Neural cell (in vitro differentiated cells): ENCODE data around the gene PTPRN2.

Source experiments
- CTCF ChIP-seq: fragments of 450-650 bp; IDR thresholded peaks from 2 replicates; pipeline ENCODE4 v1.5.1; 2014; ENCODE audit warnings: antibody characterized with exemption, mild to moderate bottlenecking, moderate library complexity; ENCODE audit not compliant: poor library complexity, severe bottlenecking
- EP300 ChIP-seq: fragments of 450-650 bp; conservative IDR thresholded peaks from 2 replicates; pipeline ENCODE4 v1.6.1; 2014; ENCODE audit warnings: antibody characterized with exemption, mild to moderate bottlenecking, moderate library complexity; ENCODE audit not compliant: poor library complexity, severe bottlenecking
- EZH2 ChIP-seq: fragments of 200-600, 300-800 bp; shearing (Covaris generic), sonication (generic); IDR thresholded peaks from 2 replicates; pipeline ENCODE4 v1.6.1; 2014; ENCODE audit warnings: antibody characterized with exemption, low read length, borderline replicate concordance, mild to moderate bottlenecking; ENCODE audit not compliant: insufficient read depth, poor library complexity, severe bottlenecking
- RAD21 ChIP-seq: fragments of 450-650 bp; conservative IDR thresholded peaks from 2 replicates; pipeline ENCODE4 v1.6.1; 2014; ENCODE audit warnings: antibody characterized with exemption, mild to moderate bottlenecking, moderate library complexity
- REST ChIP-seq: IDR thresholded peaks from 2 replicates; pipeline ENCODE4 v1.6.1; 2012; ENCODE audit warnings: borderline replicate concordance
- TAF1 ChIP-seq: IDR thresholded peaks from 2 replicates; pipeline ENCODE4 v1.6.1; 2012; ENCODE audit warnings: low read depth

- TF ChIP-seq TAF1 (no peak), EZH2 (no peak), CTCF (no peak), REST (no peak), EP300 (no peak), RAD21 (no peak)
Measured at GRCh38 chr7:157735826-157736225, 851.8 kb downstream of the PTPRN2 start.
